Upper lobe of left lung (tissue), 6 donors: ENCODE results near the gene DYDC1. TPM values are rescaled to one million over a fixed set of nuclear protein-coding genes. Genes with fewer than 3 reads are reported as not detected.

ENCODE experiments used
- ATAC-seq, 2 donors: fragments of 200-7000 bp; cut with Tn5 transposase; one replicate each; pipeline ENCODE4 v1.9.1; 2022; ENCODE audit warnings: mild to moderate bottlenecking in 2 of 2, moderate library complexity in 2 of 2; ENCODE audit not compliant: low FRiP score in 2 of 2
- DNase-seq, 2 donors: peaks; one replicate each; pipeline ENCODE4 v3.0.0-alpha.2; 2019 to 2020
- H3K27ac ChIP-seq, 4 donors: fragments of 200-600 bp; sonication (generic); one replicate each; pipeline ENCODE4 v1.5.1; 2016 to 2019
- H3K27me3 ChIP-seq, 4 donors: fragments of 200-600 bp; sonication (generic); one replicate each; pipeline ENCODE4 v1.5.1; 2017 to 2019
- H3K36me3 ChIP-seq, 4 donors: fragments of 200-600 bp; sonication (generic); one replicate each; pipeline ENCODE4 v1.5.1; 2016 to 2019
- H3K4me1 ChIP-seq, 4 donors: fragments of 200-600 bp; sonication (generic); one replicate each; pipeline ENCODE4 v1.5.1; 2018 to 2019
- H3K4me3 ChIP-seq, 4 donors: fragments of 200-600 bp; sonication (generic); one replicate each; pipeline ENCODE4 v1.5.1; 2017 to 2019; ENCODE audit warnings: mild to moderate bottlenecking in 2 of 4, moderate library complexity in 1 of 4
- H3K9me3 ChIP-seq, 4 donors: fragments of 200-600 bp; sonication (generic); one replicate each; pipeline ENCODE4 v1.5.1; 2018 to 2019
- CTCF ChIP-seq, 6 experiments: fragments of 450-650 bp in 4 of 6; fragments of 200-600 bp in 2 of 6; sonication (generic) in 2 of 6; IDR thresholded peaks; one replicate each; pipeline ENCODE4 v1.5.1; 2016 to 2019; ENCODE audit warnings: antibody characterized with exemption in 6 of 6
- EP300 ChIP-seq, 4 donors: sonication (generic); formaldehyde crosslinking; IDR thresholded peaks; one replicate each; pipeline ENCODE4 v1.5.1; 2017; ENCODE audit warnings: antibody characterized with exemption in 4 of 4, control low read depth in 2 of 4
- POLR2A ChIP-seq, 4 donors: fragments of 450-650 bp; IDR thresholded peaks; one replicate each; pipeline ENCODE4 v1.5.1; 2016 to 2017; ENCODE audit warnings: antibody characterized with exemption in 4 of 4, mild to moderate bottlenecking in 2 of 4
- POLR2AphosphoS5 ChIP-seq, 2 donors: sonication (generic); formaldehyde crosslinking; IDR thresholded peaks; one replicate each; pipeline ENCODE4 v1.5.1; 2017; ENCODE audit warnings: antibody characterized with exemption in 2 of 2
- WGBS, 2 donors: methylation state at CpG; one replicate each; pipeline ENCODE4 v1.1.5; 2017 to 2018; 5-methylcytosine and 5-hydroxymethylcytosine counted together
- total RNA-seq, 6 donors: library from RNA; depleted of rRNA in 4 of 6; stranded (reverse); fragments of >200 nt in 4 of 6; gene quantifications; one replicate each; pipeline versions ENCODE4 v1.1.0 to v1.2.1, GENCODE V29; 2016 to 2021
- donor health status: DM: no; HTN: no; CAD: no; lungs with moderate emphysema.
- donor health status: DM: no; HTN: yes; CAD: no; lungs with severe emphysema.

DYDC1 gene
- total RNA-seq, 6 donors from 2014 or later: 0.71 to 8.7 TPM; not detected in 4

- H3K27me3 ChIP-seq: no peaks in the 10 kb centered on the region
- no peaks in the 10 kb centered on the region for H3K36me3 ChIP-seq
- H3K4me3 ChIP-seq: no peak overlapping the region
- DNase-seq: no peak
- WGBS, 2 donors: 81 to 93% methylated on average over 2 of the region's 2 CpGs
- no peaks in the 10 kb centered on the region for H3K9me3 ChIP-seq
- H3K27ac ChIP-seq: no peak overlapping the region
- H3K4me1 ChIP-seq: peaks cover 0 to 3% (median 0%) of the 10 kb centered on the region in 4 donors
- TF ChIP-seq POLR2AphosphoS5 (IDR thresholded peaks at IDR 0.05): no peak
- no peak for TF ChIP-seq POLR2A (IDR thresholded peaks at IDR 0.05)
- no peak for TF ChIP-seq EP300 (IDR thresholded peaks at IDR 0.05)
- no peak for TF ChIP-seq CTCF (IDR thresholded peaks at IDR 0.05)
- ATAC-seq: no peak
Measured at GRCh38 chr10:80397014-80397413, 40.5 kb upstream of the DYDC1 start.

DNA sequence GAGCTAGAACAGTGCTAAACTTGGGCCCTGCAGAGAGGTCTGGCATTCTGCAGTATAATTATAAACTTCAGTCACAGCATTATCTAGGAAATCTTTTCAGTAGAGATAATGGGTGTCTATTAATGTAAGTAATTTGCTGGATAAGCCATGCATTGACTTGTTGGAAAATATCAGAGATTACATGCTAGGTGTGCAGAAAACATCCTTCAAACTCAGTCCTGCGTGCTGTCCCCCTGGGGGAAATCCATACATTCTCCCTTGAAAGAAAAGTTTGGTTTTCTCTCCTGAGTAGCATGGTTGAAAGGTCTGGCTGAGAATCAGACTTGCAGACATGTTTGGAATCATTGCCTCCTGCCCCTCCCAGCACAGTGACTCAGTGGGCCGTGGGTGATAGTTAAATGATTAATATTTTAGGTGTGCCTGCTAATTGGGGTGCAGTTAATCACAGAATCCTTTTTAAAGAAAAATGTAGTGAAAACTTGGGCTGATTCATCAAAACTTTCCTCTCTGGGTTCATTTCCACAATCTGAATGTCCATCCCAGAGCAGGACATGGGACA is 37.9 kb upstream of the DYDC1 start:
- no peak for ATAC-seq
- Histone ChIP-seq H3K9me3 (no peaks in the 10 kb centered on the region), H3K27me3 (no peaks in the 10 kb centered on the region), H3K4me1 (peaks cover 0 to 5% (median 0%) of the 10 kb centered on the region in 4 donors), H3K4me3 (no peak overlapping the region), H3K27ac (no peak overlapping the region), H3K36me3 (no peaks in the 10 kb centered on the region)
- WGBS, 2 donors: 69 to 94% methylated on average over 2 of the region's 2 CpGs
- DNase-seq: no peak
- TF ChIP-seq EP300 (IDR thresholded peaks at IDR 0.05) (no peak), POLR2AphosphoS5 (IDR thresholded peaks at IDR 0.05) (no peak), CTCF (IDR thresholded peaks at IDR 0.05) (no peak), POLR2A (IDR thresholded peaks at IDR 0.05) (no peak)

GRCh38 chr10:80392250-80392649 is 35.7 kb upstream of the DYDC1 start:
- DNase-seq (no peak), ATAC-seq (no peak)
- H3K4me1 ChIP-seq: peaks cover 0 to 8% (median 0%) of the 10 kb centered on the region in 4 donors
- no peaks in the 10 kb centered on the region for H3K36me3 ChIP-seq
- H3K4me3 ChIP-seq: no peak overlapping the region
- TF ChIP-seq POLR2AphosphoS5 (IDR thresholded peaks at IDR 0.05): no peak
- no peak for TF ChIP-seq EP300 (IDR thresholded peaks at IDR 0.05)
- no peak for TF ChIP-seq POLR2A (IDR thresholded peaks at IDR 0.05)
- TF ChIP-seq CTCF (IDR thresholded peaks at IDR 0.05): no peak
- no peaks in the 10 kb centered on the region for H3K27me3 ChIP-seq
- no peak overlapping the region for H3K27ac ChIP-seq
- 50 to 62% methylated on average over 6 of the region's 6 CpGs for WGBS, 2 donors
- no peaks in the 10 kb centered on the region for H3K9me3 ChIP-seq

- 78 to 95% methylated on average over 9 of the region's 9 CpGs for WGBS, 2 donors
- Histone ChIP-seq H3K9me3 (no peaks in the 10 kb centered on the region), H3K4me1 (peaks cover 0 to 8% (median 0%) of the 10 kb centered on the region in 4 donors), H3K27ac (no peak overlapping the region), H3K36me3 (no peaks in the 10 kb centered on the region), H3K27me3 (no peaks in the 10 kb centered on the region), H3K4me3 (no peak overlapping the region)
- DNase-seq (no peak), ATAC-seq (no peak)
- no peak for TF ChIP-seq CTCF (IDR thresholded peaks at IDR 0.05)
- no peak for TF ChIP-seq EP300 (IDR thresholded peaks at IDR 0.05)
- TF ChIP-seq POLR2AphosphoS5 (IDR thresholded peaks at IDR 0.05): no peak
- TF ChIP-seq POLR2A (IDR thresholded peaks at IDR 0.05): no peak
Measured at GRCh38 chr10:80390740-80391139, 34.2 kb upstream of the DYDC1 start.

DNA sequence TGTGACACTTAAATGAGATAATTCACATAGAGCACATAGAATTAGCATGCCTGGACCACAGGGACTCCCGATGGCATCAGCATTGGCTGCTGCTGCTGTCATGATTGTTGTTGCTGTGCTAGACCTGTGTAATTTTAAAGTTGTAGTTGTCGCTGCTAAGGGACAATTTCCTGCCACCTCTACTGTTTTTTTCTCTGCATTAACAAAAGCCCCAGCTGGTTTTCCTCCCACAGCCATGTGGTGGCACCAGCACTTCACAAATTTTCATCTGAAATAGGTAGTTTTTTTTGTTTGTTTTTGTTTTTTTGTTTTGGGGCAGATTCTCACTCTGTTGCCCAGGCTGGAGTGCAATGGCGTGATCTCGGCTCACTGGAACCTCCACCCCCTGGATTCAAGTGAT is 26.4 kb upstream of the DYDC1 start:
- no peak for DNase-seq
- no peaks in the 10 kb centered on the region for H3K27me3 ChIP-seq
- peaks cover 0 to 3% (median 1%) of the 10 kb centered on the region in 4 donors for H3K4me1 ChIP-seq
- 15 to 24% methylated on average over 4 of the region's 4 CpGs for WGBS, 2 donors
- no peak overlapping the region for H3K4me3 ChIP-seq
- no peak overlapping the region for H3K27ac ChIP-seq
- H3K36me3 ChIP-seq: no peaks in the 10 kb centered on the region
- no peaks in the 10 kb centered on the region for H3K9me3 ChIP-seq
- ATAC-seq: peak in 1 of 2 donors; percentile 51
- TF ChIP-seq CTCF (IDR thresholded peaks at IDR 0.05) (peak in 5 of 6 experiments; percentile 31 to 52 (median 38)), POLR2AphosphoS5 (IDR thresholded peaks at IDR 0.05) (no peak)
